Measurements from ENCODE around the gene DMRTB1.

The DMRTB1 gene

DNA sequence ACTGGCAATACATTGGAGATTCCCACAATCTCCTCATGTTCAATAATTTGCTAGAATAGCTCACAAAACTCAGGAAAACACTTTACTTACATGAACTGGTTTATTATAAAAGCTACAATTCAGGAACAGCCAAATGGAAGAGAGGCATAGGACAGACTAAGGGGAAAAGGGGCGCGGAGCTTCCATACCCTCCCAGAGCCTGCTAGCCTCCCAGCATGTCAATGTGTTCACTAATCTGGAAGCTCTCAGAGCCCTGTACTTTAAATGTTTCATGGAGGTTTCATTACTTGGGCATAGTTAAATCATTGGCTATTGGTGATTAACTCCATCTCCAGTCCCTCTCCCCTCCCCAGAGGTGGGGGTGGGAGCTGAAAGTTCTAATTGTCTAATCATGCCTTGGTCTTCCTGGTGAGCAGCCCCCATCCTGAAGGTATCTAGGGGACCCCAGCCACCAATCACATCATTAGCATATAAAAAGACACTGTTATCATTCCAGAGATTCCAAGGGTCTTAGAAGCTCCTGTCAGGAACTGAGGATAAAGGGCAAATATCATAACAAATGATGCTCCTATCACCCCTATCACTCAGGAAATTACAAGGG lies 10.9 kb upstream of the DMRTB1 start:
- FAIRE-seq, result no peak
- no peak for TF ChIP-seq SPI1 (IDR thresholded peaks at IDR 0.05; ENCODE audit: low read depth, low read length)
- no peak for TF ChIP-seq POLR2A (IDR thresholded peaks at IDR 0.05; ENCODE audit: low read depth, low read length)
- TF ChIP-seq POU2F2 (IDR thresholded peaks at IDR 0.05; ENCODE audit: low read depth, low read length), result no peak
- no peak for TF ChIP-seq TAF1 (IDR thresholded peaks at IDR 0.05; ENCODE audit: low read depth, low read length)
- TF ChIP-seq POLR2AphosphoS5 (IDR thresholded peaks at IDR 0.05; ENCODE audit: low read depth, low read length), result no peak
- TF ChIP-seq PAX5 (IDR thresholded peaks at IDR 0.05; ENCODE audit: insufficient read depth, low read length, severe bottlenecking), result no peak
- no peak for DNase-seq (ENCODE audit: insufficient read length, low spot score)

DNA sequence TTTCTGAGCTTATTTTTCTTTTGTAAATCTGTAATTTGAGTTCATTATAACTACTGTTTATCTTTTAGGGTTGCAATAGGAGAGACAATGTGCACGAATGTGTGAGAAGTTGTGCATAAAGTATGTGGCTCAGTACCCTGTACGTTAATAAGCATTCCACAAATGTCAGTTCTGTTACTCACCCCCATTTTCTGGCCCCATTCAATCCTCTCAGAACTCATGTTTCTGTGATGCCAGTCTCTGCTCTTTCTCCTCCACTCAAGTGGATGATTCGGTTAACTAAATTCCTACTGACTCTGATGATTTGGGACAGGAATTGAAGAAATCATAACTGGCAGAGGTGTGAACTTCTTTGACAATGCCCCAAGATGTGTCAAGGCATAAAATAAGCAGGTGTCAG lies 10.2 kb upstream of the DMRTB1 start:
- DNase-seq (ENCODE audit: insufficient read length, low spot score), result no peak
- no peak for FAIRE-seq
- no peak for TF ChIP-seq POLR2AphosphoS5 (IDR thresholded peaks at IDR 0.05; ENCODE audit: low read depth, low read length)
- TF ChIP-seq TAF1 (IDR thresholded peaks at IDR 0.05; ENCODE audit: low read depth, low read length), result no peak
- no peak for TF ChIP-seq SPI1 (IDR thresholded peaks at IDR 0.05; ENCODE audit: low read depth, low read length)
- no peak for TF ChIP-seq POLR2A (IDR thresholded peaks at IDR 0.05; ENCODE audit: low read depth, low read length)
- no peak for TF ChIP-seq POU2F2 (IDR thresholded peaks at IDR 0.05; ENCODE audit: low read depth, low read length)
- TF ChIP-seq PAX5 (IDR thresholded peaks at IDR 0.05; ENCODE audit: insufficient read depth, low read length, severe bottlenecking), result no peak

DNA sequence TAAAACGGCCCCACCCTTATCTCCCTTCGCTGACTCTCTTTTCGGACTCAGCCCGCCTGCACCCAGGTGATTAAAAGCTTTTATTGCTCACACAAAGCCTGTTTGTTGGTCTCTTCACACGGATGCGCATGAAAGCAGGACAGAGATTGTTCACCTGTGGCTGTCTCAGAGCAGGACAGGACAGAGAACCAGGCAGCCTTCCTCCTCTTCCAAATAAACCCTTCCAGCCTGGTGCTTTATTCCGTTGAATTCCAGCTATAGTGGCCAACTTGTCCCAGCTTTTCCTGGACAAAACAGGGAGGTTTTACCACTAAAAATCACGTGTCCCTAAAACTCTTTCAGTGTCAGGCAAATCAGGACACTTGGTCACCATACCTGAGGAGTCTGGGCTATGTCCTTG lies 9.5 kb upstream of the DMRTB1 start:
- FAIRE-seq (no peak), DNase-seq (ENCODE audit: insufficient read length, low spot score) (no peak)
- no peak for TF ChIP-seq POLR2AphosphoS5 (IDR thresholded peaks at IDR 0.05; ENCODE audit: low read depth, low read length)
- TF ChIP-seq PAX5 (IDR thresholded peaks at IDR 0.05; ENCODE audit: insufficient read depth, low read length, severe bottlenecking), result no peak
- no peak for TF ChIP-seq POU2F2 (IDR thresholded peaks at IDR 0.05; ENCODE audit: low read depth, low read length)

DNA sequence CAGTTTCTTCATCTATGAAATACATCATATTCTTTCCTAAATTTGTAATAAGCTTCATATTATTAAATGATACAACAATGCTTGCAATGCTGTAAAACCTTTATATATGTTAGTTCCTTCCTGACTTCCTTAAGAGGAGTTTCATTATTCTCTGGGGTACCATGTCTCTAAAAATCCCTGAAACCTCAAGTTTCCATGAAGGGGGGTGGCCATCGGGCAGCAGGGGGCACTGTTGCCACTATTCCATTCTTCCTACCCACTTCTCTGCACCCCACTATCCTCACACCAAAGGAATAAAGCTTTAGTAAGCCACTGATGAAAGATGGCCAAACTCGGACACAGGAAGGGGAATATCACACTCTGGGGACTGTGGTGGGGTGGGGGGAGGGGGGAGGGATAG lies 9.0 kb upstream of the DMRTB1 start:
- no peak for TF ChIP-seq TAF1 (IDR thresholded peaks at IDR 0.05; ENCODE audit: low read depth, low read length)
- DNase-seq (ENCODE audit: insufficient read length, low spot score), result no peak
- FAIRE-seq, result no peak

DNA sequence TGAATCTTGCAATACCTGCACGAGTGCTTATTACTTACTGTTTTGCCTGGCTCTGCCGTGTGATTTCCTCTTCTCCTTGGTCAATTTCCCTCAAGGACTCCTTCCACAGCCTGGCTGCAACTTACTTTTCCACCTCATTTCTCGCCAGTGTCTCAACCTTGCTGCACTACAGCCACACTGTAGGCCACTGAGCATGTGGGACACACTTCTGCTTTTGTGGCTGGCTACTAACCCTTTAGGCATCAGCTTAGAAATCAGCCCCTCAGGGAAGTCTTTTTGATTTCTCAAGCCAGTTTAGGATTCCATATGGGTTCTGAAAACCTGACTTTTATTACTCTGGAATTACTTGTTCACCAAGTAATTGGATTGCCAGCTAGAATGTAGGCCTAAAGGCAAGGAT lies 5.2 kb upstream of the DMRTB1 start:
- no peak for TF ChIP-seq POLR2A (IDR thresholded peaks at IDR 0.05; ENCODE audit: low read depth, low read length)
- TF ChIP-seq TAF1 (IDR thresholded peaks at IDR 0.05; ENCODE audit: low read depth, low read length), result no peak
- TF ChIP-seq SPI1 (IDR thresholded peaks at IDR 0.05; ENCODE audit: low read depth, low read length), result peak; percentile 75
- FAIRE-seq, result no peak
- DNase-seq (ENCODE audit: insufficient read length, low spot score), result no peak

DNA sequence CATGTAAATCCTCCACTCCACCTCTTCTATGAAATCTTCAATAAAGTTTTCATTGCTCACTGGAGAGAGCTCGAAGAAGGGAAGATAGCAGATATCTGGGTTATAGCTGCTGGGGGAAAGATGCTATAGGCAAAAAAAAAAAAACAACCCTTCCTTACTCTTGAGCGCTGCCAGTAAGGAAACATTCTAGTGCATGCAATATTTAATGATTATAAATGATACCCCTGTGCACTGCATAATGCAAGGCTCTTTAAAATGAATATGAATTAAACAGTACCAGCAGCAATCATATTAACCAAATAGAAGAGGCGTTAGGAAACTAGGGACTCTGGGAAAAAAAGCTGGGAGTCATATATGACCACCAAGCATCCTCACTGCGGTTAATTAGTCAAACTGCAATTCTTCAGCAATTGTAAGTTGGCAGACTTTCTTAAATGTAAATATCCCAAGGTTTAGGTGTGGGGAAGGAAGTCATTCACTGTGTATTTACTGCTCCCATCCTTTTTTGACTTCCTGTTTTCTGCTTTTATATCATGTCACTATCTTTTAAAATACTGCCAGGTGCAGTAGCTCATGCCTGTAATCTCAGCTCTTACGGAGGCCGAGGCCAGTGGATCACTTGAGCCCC lies 3.7 kb upstream of the DMRTB1 start:
- DNase-seq (ENCODE audit: insufficient read length, low spot score), result no peak
- TF ChIP-seq TAF1 (IDR thresholded peaks at IDR 0.05; ENCODE audit: low read depth, low read length) (no peak), PAX5 (IDR thresholded peaks at IDR 0.05; ENCODE audit: insufficient read depth, low read length, severe bottlenecking) (no peak), POLR2AphosphoS5 (IDR thresholded peaks at IDR 0.05; ENCODE audit: low read depth, low read length) (no peak), POLR2A (IDR thresholded peaks at IDR 0.05; ENCODE audit: low read depth, low read length) (no peak)
- no peak for FAIRE-seq

DNA sequence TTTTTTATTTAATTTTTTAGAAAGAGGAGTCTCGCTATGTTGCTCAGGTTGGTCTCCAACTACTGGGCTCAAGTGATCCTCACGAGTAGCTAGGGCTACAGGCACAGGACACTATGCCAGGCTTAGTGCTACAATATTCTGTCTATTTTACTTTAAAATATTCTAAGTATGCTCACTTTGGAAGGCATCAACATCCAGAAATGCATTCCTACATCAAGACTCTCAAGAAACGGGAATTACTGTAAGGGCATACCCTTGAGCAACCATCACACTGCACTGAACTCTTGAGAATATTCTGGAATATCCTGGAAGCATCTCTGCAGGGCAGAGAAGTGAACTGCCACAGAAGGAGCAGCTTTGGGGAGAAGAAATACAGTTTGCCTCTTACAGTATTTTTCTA lies 565 bp upstream of the DMRTB1 start:
- no peak for DNase-seq (ENCODE audit: insufficient read length, low spot score)
- TF ChIP-seq TAF1 (IDR thresholded peaks at IDR 0.05; ENCODE audit: low read depth, low read length) (no peak), PAX5 (IDR thresholded peaks at IDR 0.05; ENCODE audit: insufficient read depth, low read length, severe bottlenecking) (no peak), POLR2AphosphoS5 (IDR thresholded peaks at IDR 0.05; ENCODE audit: low read depth, low read length) (no peak), SPI1 (IDR thresholded peaks at IDR 0.05; ENCODE audit: low read depth, low read length) (no peak), POLR2A (IDR thresholded peaks at IDR 0.05; ENCODE audit: low read depth, low read length) (no peak)
- FAIRE-seq, result no peak

DNA sequence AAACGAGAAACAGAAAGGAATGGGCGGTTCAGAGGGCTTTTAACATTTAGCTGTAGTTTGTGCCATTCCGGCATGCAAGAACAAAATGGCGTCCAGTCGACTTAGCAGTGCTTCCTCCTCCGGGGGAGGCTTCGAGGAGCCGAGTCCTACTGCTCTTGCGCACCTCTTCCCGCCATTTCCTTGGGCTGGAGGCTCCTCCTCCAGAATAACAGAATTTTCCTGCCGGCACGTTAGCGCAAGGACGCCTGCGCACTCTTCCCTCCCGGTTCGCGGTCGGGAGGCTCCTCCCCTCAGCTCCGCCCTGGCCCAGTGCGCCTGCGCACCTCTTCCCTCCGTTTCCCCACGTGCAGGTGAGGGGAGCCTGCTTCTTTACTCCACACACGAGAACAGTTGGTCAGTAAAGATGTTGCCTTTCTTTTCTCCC lies 1.0 kb downstream of the DMRTB1 start:
- DNase-seq (ENCODE audit: insufficient read length, low spot score) (no peak), FAIRE-seq (no peak)
- TF ChIP-seq POLR2AphosphoS5 (IDR thresholded peaks at IDR 0.05; ENCODE audit: low read depth, low read length) (no peak), POLR2A (IDR thresholded peaks at IDR 0.05; ENCODE audit: low read depth, low read length) (no peak), TAF1 (IDR thresholded peaks at IDR 0.05; ENCODE audit: low read depth, low read length) (no peak), SPI1 (IDR thresholded peaks at IDR 0.05; ENCODE audit: low read depth, low read length) (no peak), PAX5 (IDR thresholded peaks at IDR 0.05; ENCODE audit: insufficient read depth, low read length, severe bottlenecking) (no peak), POU2F2 (IDR thresholded peaks at IDR 0.05; ENCODE audit: low read depth, low read length) (no peak)

DNA sequence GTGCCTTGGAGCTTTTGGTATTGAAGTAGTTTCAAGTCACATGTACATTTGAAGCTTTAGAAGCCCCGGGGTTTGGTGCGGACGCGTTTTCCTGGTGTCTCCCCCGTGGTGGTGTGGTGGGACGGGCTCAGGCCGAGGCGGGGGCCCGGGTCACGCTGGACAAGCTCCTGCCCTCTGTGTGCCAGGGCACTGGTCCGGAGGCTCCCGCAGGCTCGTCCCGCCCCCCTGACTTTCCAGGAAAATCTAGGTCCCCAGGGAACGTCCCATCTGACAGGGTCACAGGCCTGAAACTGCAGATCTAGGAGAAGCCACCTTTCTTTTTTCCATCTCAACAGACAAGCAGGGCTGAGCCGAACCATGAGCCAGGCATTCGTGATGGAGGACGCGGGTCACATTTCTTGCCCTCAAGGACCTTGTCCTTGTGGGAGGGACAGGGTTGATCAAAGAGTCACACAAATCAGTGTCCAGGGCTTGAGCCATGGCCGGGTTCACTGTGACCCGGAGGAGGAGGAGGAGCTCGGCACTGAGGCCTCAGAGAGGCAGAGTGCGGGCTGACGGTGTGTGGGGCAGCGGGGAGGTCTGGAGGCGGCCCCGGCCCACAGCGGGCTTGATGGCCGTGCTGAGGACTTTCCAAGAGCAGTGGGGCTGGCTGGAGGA lies 1.6 kb downstream of the DMRTB1 start:
- FAIRE-seq, result no peak
- DNase-seq (ENCODE audit: insufficient read length, low spot score), result no peak

More for the DNA sequence above, 1.6 kb downstream of the DMRTB1 start:
- no peak for TF ChIP-seq TAF1 (IDR thresholded peaks at IDR 0.05; ENCODE audit: low read depth, low read length)
- TF ChIP-seq SPI1 (IDR thresholded peaks at IDR 0.05; ENCODE audit: low read depth, low read length), result no peak
- no peak for TF ChIP-seq POLR2AphosphoS5 (IDR thresholded peaks at IDR 0.05; ENCODE audit: low read depth, low read length)
- TF ChIP-seq PAX5 (IDR thresholded peaks at IDR 0.05; ENCODE audit: insufficient read depth, low read length, severe bottlenecking), result no peak
- TF ChIP-seq POU2F2 (IDR thresholded peaks at IDR 0.05; ENCODE audit: low read depth, low read length), result no peak
- no peak for TF ChIP-seq POLR2A (IDR thresholded peaks at IDR 0.05; ENCODE audit: low read depth, low read length)
